ENCODE measurements around the gene IFT20. TPM values are rescaled to one million over a fixed set of nuclear protein-coding genes. Genes with fewer than 3 reads are reported as not detected.
A peak's percentile ranks its signal among the peaks of the same experiment; 100 is the strongest.

The IFT20 gene
- total and polyA plus RNA-seq, 11 donors = 7.9 to 18.9 (median 11.1) TPM

DNA sequence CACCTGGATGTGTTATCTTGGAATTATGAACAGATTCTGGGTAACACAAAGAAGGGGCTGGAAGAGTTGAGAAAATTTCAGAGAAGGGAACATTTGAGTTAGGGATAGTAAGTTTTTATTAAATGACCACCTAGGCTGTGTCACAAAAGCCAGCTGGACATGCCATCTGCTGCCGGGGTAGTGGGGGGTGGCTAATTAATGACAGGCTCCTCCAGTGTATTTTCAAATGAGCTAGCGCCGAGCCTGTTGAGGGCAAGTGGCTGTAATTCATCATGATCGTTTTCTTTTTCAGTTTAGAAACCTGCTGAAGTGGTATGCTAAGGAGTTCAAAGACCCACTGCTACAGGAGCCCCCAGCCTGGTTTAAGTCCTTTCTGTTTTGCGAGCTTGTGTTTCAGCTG lies 10.1 kb downstream of the IFT20 start:
- no peak overlapping the region for H3K27ac ChIP-seq
- H3K4me3 ChIP-seq = no peak overlapping the region
- H3K27me3 ChIP-seq = no peaks in the 10 kb centered on the region
- no peak for TF ChIP-seq CTCF (IDR thresholded peaks at IDR 0.05)
- TF ChIP-seq POLR2A (IDR thresholded peaks at IDR 0.05) = no peak
- intact Hi-C loops (cut with DNase I) = no loop called here
- no peak for ATAC-seq
- H3K4me1 ChIP-seq = peaks cover 0 to 5% (median 0%) of the 10 kb centered on the region in 12 donors
- H3K9me3 ChIP-seq = no peaks in the 10 kb centered on the region
- WGBS, 4 donors = 82 to 92% (median 87%) methylated on average over 5 of the region's 5 CpGs
- H3K36me3 ChIP-seq = peaks cover 0 to 38% (median 33%) of the 10 kb centered on the region in 9 donors
- no peak for DNase-seq

- no peak for DNase-seq
- Histone ChIP-seq H3K4me1 (peaks cover 0 to 9% (median 2%) of the 10 kb centered on the region in 12 donors), H3K36me3 (peaks cover 0 to 33% (median 29%) of the 10 kb centered on the region in 9 donors), H3K9me3 (no peaks in the 10 kb centered on the region), H3K4me3 (no peak overlapping the region), H3K27me3 (no peaks in the 10 kb centered on the region), H3K27ac (no peak overlapping the region)
- intact Hi-C loops (cut with DNase I) = no loop called here
- 87 to 95% (median 92%) methylated on average over 3 of the region's 3 CpGs for WGBS, 4 donors
- ATAC-seq = no peak
- TF ChIP-seq POLR2A (IDR thresholded peaks at IDR 0.05) (no peak), CTCF (IDR thresholded peaks at IDR 0.05) (no peak)
These were observed 10.5 kb downstream of the IFT20 start for GRCh38 chr17:28324781-28325180.

DNA sequence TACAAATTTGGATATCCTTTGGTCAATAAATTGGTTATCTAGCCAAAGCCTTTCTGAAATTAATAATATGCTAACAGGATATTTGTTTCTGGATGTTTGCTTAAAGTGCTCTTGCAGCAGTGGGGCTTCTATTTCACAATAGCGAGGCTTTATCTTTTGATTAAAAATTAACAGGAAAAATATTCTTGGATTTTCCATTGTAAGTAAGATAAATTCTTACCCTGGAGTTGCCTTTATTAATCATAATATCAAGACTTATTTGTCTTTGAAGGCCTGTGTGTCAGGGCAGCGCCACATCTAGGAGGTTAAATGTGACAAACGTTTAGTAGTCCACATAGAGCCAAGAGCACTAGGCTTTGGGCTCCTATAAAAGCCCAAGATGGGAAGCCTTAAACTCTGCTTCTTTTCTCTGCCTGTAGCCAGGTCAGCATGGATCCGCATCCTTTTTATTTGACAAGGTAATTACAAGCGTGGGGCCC lies 11.0 kb downstream of the IFT20 start:
- no peak for TF ChIP-seq POLR2A (IDR thresholded peaks at IDR 0.05)
- no peak for TF ChIP-seq CTCF (IDR thresholded peaks at IDR 0.05)
- intact Hi-C loops (cut with DNase I) = no loop called here
- H3K27ac ChIP-seq = no peak overlapping the region
- peaks cover 0 to 14% (median 7%) of the 10 kb centered on the region in 12 donors for H3K4me1 ChIP-seq
- DNase-seq (no peak), ATAC-seq (no peak)
- no peaks in the 10 kb centered on the region for H3K27me3 ChIP-seq
- H3K36me3 ChIP-seq = peaks cover 0 to 29% (median 24%) of the 10 kb centered on the region in 9 donors
- no peaks in the 10 kb centered on the region for H3K9me3 ChIP-seq
- WGBS, 4 donors = 85 to 92% (median 89%) methylated on average over 5 of the region's 5 CpGs
- no peak overlapping the region for H3K4me3 ChIP-seq

GRCh38 chr17:28320215-28321061 lies 14.8 kb downstream of the IFT20 start:
- Histone ChIP-seq H3K27me3 (no peaks in the 10 kb centered on the region), H3K9me3 (no peaks in the 10 kb centered on the region), H3K36me3 (no peaks in the 10 kb centered on the region), H3K4me3 (peak overlapping the region in 1 of 12 donors; percentile 71), H3K27ac (no peak overlapping the region), H3K4me1 (peaks cover 0 to 22% (median 15%) of the 10 kb centered on the region in 12 donors)
- DNase-seq (no peak), ATAC-seq (no peak)
- TF ChIP-seq POLR2A (IDR thresholded peaks at IDR 0.05) = no peak
- TF ChIP-seq CTCF (IDR thresholded peaks at IDR 0.05) = no peak
- intact Hi-C loops (cut with DNase I) = no loop called here
- 71 to 79% (median 77%) methylated on average over 8 of the region's 8 CpGs for WGBS, 4 donors
